GM18858 (cell line): ENCODE data around the gene MYO5C.

Experiments
- ATAC-seq: cut with Tn5 transposase; IDR thresholded peaks from one replicate; pipeline ENCODE4 v1.9.1; 2021; ENCODE audit not compliant: unreplicated experiment

Gene MYO5C

DNA sequence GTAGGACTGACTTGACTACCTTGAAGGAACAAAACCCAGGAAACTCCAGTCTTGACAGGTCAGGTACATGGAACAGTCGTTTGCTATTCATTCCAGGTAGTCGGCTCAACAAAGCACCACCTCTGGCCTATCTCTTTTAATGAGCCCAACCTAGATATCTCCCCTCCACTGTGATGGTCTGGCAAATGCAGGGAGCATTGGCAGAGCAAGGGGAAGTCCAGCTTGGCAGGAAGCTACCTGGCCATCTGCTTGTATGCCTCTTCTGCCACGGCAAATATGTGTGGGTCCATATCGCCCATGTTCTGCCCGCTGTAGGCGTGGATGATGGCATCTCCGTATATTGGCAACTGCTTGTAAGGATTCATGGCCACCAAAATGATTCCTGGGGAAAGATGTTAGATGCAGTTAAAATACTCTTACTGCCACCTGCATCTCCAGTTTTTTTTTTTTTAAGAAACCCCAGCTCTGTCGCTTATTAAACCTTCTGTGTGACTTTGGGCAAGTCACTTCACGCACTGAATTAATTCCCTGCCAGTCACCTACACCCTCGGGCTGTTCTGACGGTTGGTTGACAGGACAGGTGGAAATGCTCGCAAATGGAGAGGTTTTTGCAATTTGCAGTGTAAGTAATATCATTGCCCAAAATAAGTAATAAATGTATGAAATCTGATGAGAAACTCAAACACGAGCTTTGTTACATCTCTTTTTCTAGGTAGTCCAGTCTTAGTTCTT, 16.8 kb downstream of the MYO5C start:
- ATAC-seq = no peak

DNA sequence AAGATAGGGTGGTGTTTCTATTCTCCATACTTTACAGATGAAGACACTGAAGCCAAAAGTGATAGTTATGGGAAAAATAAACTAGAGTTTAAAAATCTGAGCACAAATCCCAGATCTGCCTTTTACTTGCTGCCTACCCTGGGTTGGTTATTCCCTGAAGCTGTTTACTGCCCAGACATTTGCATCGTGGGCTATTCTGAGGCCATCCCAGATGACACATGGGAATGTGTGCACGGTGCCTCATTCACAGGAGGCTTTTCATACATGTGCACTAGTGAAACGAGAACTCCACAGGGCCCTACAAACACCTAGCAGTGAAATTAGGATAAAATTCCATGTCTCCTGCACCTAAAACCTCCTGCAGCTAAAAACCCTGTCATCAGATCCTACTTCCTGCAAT, 17.5 kb downstream of the MYO5C start:
- ATAC-seq = no peak

DNA sequence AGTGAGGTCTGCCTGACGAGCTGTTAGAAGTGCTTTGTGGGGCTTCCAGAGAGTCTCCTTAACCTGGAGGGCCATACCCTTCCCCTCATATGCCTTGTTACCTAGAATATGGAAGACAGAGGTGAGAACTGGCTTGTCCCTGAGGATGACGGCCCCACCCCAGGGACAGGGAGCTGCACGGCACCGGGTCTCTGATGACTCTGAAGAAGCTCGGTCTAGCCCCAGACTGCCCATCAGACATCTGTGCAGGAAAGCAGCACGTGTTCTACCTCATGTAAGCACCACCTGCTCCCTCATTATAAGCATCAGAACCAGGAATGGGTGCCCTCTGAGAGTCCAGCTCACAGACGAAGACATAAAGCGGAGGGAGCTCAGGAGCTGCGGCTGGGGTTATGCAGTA, 18.0 kb downstream of the MYO5C start:
- no peak for ATAC-seq

DNA sequence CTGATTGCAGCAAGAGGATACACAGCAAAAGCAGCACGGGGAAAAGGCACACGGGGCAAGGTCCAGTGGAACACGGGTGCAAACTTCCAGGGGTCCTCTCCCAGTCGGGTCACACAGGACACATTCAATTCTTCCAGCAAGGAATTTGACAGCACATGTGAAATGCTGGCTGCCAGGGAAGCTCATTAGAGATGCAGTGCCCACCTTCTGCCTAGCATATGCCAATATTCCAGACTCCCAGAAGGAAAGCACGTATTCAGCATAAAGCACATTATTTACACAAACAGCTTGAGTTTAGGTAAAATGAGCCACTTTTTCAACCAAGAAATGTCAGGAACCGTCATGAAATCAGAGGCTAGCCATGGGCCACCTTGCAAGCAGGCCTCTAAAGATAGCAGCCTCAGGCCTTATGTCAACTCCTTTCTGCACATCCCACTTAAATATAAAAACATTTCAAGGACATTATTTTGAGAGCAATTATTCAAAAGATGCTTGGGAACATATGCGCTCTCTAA, 19.3 kb downstream of the MYO5C start:
- no peak for ATAC-seq

DNA sequence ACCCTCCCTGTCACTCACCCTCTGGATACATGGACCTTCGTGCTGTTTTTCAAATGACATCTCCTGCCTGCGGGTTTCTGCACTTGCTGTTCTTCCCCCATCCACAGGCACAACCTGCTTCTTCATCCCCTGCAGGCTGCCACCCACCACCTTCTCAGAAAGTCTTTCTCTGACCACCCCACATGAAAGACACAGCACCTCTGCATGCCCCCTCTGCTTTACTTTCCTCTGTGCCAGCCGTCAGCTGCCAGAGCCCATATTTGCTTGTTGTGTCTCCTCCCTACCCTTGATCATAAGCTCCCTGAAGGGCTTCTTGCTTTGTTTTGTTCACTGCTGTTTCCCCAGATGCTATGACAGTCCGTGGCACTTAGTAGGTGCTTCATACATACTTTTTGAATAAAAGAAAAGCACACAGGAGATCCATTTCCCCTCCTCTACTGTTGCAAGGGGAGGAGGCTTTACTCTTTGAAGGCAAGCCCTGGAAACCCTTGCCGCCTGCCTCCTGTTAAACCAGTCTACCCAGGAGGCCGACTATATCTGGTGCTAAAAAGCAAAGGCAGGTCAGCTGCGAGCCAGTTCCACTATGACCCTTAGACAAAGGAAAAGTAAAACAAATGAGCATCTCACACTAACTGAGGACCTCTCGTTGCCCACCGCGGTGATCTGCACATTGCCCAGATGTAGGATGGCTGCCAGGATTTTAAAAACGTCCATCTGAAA, 31.9 kb downstream of the MYO5C start:
- ATAC-seq = no peak

DNA sequence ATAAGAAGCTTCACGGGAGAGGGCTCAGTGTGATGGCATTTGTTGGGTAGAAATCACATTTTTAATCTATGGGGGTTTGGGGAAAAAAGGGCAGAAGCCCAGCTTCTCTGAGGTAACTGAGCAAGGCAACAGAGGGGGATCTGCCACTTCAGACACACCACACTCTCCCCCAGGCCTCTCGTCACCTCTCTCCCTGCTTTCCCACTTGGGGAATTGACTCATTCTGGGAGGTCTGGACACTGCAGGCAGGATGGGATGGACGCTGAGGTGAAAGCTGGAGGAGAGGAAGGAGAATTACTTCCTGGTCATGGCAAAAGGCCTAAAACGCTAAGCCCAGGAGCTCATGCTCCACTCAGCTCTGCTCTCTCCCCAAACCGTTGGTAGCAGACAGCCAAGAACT, 33.2 kb downstream of the MYO5C start:
- ATAC-seq = no peak

DNA sequence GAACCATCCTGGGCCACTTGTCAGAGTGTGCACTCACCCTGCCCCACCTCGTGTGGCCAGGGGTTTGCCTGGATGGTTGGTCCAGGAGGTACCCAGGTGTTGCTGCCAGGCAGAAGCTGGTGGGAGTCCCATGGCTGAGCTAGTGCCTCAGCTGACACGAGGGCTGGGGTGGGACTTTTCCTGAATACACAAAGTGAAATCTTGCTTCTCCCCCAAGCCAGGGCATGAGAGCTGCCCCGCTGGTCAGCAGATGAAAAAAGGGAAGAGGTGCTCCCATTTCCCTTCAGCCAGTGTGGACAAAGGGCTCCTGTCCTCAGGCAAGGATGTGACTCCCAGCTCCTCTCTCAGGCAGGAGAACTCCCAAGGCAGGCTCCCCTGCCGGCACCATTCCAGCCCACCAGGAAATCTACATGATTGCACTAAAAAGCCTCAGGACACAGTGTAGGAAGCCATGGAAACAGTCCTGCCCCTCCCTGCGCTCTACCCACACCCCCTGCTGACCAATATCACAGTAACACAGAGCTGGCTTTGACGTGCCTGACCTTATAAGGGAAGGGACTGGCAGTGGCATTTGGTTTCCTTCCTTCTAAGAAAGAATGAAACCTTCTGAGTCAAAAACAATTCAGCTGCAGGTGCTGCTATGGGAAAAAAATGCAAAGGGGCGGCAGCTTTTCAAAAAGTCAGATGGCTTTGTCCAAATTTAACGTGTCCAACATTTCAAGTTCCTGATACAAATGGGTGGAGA, 33.9 kb downstream of the MYO5C start:
- ATAC-seq = peak; percentile 99

DNA sequence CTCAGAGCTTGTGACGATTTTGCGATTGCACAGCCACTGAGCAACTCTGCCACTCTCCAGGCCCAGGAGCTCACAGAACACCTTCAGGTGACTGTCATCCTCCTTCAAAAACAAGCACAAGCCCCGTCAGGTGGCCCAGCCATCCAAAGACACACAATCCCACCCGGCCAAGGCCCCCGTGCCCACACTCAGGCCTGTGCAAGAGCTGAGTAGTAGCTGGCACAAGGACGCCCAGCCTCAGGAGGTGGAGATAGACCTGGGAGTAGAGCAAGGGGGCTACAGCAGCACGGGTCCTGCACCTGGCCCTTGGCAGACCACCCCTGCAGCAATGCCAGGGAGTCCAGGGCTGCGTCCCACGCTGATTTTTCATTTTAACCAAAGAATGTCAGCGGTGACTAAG, 34.6 kb downstream of the MYO5C start:
- ATAC-seq = no peak

DNA sequence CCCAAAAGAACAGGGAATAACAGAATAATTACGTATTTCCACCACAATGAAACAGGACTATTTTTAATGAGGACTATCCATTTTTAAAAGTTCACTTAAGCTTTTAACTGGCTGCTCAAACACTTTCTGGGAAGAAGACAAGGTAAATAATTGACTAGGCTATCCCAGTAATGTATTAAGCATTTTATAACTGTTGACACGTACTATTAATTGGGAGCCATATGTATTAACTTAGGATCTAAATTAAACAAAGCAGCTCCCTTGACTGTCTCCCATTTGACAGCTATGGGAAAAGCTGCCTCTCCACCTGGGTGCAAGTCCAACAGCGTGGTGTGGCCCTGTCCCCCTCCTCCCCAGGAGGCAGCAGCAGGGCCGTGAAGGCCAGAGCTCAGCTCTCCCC, 36.1 kb downstream of the MYO5C start:
- ATAC-seq = no peak

DNA sequence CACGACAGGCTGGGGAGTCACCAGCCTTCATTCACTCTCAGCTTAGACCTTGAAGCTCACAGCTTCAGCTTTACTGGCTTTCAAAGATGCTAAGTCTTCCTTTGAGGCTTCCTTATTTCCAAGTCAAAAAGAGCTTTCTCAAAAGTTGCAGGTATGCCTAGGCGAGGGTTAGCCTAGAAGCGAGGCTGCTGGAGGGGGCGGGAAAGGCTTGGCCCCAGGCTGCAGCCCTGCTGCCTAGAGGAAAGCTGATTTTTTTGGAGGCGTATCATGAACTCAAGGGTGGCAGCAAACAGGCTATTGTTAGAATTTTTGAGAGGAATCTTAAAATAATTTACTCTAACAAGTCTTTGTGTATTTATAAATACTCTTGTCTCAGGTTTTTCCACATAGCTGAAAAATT, 37.1 kb downstream of the MYO5C start:
- ATAC-seq = no peak

DNA sequence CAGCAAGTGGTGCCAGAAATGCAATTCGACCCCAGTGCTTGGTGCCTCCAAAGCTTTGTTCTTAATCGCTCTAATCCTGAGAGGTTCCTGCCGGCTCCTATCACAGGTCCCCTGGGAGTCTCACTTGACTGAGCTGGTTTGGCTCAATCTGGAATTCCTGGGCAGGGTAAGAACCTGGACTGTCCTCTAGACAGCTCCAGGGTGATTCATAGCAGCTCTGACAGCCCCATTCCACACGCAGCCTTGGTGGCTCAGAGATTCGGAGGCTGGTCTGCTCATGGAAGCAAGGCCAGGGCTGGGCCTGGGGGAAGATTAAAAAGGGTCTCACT, 37.9 kb downstream of the MYO5C start:
- ATAC-seq = no peak

DNA sequence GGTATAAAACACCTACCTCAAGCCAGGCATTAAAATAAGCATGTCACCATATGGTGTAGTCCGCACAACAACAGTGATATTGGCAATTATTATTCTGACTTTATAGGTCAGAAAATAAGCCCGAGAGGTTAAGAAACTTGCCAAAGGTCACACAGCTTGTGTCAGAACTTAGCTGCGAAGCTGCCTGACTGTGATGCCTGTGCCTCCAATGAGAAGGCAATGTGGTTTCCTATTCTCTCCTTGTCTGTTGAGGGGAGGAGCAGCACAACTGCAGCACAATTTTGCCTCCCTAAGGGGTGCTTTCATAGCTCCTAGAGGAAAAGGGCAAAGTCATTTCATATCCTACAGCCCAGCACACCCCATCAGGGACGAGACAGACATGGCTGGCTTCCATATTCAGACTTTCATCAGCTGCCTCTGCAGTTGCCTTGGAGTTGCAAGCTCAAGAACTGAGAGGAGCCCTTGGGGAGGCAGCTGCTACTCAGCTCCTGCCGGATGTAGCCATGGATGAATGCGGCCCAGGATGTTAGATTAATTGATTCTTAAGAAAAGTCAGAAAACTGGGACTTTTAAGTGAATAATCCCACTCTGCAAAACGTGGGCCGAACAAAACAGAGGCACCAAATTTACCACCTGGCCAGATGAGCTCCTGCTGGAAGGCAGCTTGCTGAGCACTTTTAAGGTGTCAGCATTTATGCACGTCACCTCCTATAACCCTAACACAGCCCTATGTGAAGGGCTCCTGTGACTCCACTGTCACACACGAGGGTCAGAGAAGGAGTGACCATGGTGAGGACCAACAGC, 38.5 kb downstream of the MYO5C start:
- no peak for ATAC-seq

DNA sequence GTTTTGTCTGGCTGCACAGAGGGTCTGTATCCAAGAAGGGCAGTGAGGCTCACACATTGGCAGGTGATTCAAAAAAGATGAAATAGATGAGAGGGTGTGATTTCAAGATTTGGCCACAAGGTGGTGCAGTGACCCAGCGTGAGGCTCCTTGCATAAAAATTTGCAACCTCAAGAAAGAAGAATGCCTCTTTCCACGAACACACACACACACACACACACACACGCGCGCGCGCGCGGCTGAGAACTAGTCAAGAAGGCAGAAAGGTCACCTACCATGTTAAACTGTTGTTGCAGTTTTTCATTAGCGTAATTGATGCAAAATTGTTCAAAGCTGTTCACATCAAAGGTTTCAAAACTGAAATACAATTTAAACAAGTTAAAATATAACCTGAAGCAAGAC, 39.2 kb downstream of the MYO5C start:
- no peak for ATAC-seq

DNA sequence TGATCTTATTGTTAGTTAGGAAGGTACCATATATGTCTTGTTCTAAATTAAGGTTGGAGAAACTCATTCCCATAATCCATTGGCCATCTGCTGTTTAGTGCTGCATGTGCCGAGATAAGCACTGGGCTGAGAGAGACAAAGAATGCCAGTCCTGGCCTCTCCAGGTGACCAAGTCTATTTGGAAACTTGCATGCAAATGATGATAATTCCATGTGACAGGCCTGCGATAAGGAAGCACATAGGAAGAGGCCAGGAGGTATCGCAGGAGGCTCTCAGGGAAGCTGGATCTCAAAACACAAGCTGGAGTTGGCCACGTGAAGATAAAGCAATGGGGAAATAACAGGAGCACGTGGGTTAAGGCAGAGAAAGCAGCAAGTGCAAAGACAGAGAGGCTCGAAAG, 39.7 kb downstream of the MYO5C start:
- ATAC-seq = no peak

DNA sequence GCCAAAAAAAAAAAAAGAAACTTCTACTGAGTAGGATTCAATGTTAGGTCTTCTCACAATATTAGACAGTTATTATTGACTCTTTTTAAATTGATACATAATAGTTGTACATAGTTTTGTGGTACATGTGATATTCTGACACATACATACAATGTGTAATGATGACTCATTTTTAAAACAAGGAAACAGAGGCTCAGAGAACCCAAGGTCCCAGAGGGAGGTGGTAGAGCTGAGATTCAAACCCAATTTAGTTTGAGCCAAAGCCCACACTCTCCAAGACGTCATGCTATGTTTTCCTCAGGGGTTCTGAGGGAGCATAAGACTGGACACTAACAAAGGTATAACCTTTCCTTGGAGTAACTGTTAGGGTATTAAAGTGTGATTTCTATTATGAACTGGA, 40.6 kb downstream of the MYO5C start:
- peak; percentile 44 for ATAC-seq

DNA sequence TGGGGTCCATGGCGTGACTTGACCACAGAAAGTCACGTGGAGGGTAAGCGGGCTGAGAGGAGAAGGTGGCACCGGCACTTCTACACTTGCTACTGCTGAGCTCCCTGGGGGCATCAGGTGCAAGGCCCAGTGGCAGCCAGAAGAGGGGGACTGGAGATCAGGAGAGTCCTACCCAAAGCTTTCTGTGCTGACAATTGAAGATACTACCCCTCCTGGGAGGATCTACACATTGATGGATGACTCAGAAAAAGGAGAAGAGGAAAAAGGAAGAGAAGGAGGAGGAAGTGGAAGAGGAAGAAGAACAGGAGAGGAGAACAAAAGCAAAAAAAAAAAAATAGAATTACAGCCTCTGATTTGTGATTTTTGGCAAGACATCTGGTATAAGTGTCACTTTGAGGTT, 41.2 kb downstream of the MYO5C start:
- ATAC-seq = no peak

DNA sequence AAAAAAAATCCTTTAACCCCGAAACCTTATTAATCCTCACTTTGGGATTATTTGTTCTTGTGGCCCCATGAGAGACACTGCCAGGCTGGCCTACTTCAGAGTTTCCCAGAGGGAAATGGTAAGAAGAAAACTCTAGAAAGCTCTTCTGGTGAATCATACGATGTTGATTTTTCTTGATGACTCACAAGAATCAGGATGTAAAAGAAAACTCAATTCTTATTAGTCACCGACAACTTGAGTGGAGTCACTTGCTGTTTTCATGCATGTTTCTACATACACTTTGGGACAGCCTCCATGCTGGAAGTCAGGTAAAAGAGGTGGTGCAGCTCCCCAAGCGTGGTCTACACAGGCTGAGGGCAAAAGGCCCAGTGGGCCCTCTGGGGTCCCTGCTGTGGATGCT, 42.8 kb downstream of the MYO5C start:
- no peak for ATAC-seq

DNA sequence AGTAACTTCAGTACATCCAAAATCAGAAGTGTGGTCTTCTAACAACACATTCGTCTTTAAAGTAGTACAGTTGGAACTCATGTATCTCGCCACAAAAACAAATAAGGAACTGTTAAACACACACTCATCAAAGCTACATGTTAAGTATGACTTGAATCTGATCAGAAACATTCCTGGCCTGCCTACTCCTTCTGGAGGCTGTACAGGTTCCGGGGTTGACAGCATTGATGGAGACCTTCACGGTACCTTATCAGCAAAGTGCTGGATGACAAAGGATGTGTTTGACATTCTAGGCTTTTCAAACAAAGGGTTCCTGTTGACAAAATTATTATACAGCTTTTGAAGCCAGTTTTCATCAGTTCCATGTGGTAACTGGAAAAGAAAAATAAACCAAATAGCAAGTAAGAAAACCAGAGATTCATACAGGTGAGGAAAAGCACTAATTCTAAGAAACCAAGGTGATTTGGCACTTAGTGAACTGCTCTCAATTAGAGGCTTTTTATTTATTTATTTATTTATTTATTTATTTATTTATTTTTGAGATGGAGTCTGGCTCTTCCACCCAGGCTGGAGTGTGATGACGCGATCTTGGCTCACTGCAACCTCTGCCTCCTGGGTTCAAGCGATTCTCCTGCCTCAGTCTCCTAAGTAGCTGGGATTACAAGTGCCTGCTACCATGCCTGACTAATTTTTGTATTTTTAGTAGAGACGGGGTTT, 44.3 kb downstream of the MYO5C start:
- no peak for ATAC-seq

DNA sequence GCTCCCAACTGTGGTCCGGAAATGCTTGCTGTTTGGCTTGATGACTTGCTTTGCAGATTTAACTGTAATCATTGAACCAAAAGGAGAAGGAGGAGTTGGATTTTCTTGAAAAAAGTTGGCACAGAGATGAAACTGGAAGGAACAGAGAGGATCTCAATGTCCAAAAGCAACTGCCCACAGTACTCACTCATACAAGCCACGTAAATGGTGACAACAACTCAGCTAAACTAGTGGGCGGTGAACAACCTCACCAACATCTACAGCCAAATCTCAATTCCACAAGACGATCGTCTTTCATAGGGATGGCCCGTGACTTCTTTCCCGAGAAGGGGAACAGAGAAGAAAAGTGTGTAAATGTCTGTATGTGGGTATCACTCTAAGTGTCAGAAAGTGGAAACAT, 48.1 kb downstream of the MYO5C start:
- no peak for ATAC-seq

DNA sequence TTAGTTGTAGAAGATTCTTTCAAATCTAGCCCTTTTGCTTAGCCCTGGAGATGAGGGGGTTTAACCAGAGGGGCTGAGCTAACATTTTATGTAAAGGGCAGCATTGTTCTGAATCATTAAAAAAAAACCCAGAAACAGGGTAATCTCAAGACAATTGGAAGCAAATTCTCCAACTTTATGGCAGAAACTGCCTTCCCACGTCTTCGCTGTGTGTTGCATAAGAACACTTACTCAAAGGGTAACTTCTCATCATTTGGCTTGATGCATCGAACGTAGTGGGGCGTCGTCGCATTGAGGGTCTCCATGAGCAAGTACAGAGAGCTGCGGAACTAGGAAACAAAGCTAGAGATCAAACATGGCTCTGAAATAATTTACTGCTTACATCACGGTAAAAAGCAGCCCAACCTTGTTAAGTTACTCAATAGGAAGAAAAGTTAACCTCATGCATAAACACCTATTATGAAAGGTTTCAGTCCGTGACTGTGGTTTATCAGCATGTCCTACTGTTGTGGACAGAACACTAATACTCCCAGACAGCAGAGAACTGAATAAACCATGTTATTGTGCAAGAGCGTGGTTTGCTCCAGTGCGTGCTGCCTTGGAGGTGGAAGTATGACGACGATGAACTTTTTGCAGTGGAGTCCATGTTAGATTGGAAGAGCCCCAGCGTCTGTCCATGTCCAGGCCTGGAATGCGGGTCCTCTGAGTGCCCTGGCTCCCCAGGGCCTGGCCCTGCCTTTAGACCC, 48.7 kb downstream of the MYO5C start:
- ATAC-seq = no peak
